Measurements from ENCODE around the gene SERPINA6. TPM values are rescaled to one million over a fixed set of nuclear protein-coding genes. Genes with fewer than 3 reads are reported as not detected.

SERPINA6 gene
- total RNA-seq, 1 experiment from 2014 or later = not detected

DNA sequence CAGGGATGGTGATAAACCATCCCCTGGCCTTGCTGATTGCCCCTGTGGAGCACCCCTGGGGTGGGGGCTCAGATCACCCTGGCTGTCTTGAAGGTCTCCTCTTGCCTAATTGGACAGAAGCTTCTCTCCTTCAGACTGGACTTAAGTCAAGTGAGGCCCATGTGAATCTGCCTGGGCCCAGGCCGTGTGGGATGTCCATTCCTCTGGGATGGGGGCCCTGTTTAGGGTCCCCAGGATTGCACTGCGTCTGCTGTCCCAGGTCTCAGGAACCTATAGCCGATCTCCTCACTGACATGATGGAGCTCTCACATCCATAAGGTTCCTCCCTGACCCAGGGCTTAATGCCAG, 45.1 kb upstream of the SERPINA6 start:
- Histone ChIP-seq H3K4me3 (replicated peaks in 1 of 2; ENCODE audit: low read depth in 1 of 2, low read length in 2 of 2) (no peak overlapping the region), H3K9me3 (ENCODE audit: control insufficient read depth in 1 of 2, insufficient read depth in 1 of 2, low read depth in 1 of 2, low read length in 2 of 2) (no peaks in the 10 kb centered on the region), H3K4me2 (ENCODE audit: low read length) (no peak overlapping the region), H3K27ac (ENCODE audit: low read depth, low read length) (no peak overlapping the region), H3K36me3 (ENCODE audit: control insufficient read depth in 1 of 2, insufficient read depth in 2 of 2, low read length in 2 of 2) (no peaks in the 10 kb centered on the region), H3K4me1 (ENCODE audit: control insufficient read depth in 1 of 2, insufficient read depth in 2 of 2, low read length in 2 of 2) (peaks cover 1 to 12% of the 10 kb centered on the region in 2 experiments), H4K20me1 (ENCODE audit: insufficient read depth) (no peaks in the 10 kb centered on the region), H3K9ac (ENCODE audit: low read length) (no peak overlapping the region), H3K79me2 (ENCODE audit: insufficient read depth, low read length) (no peaks in the 10 kb centered on the region), H2AFZ (ENCODE audit: low read depth, low read length, poor library complexity, severe bottlenecking) (no peak overlapping the region), H3K27me3 (ENCODE audit: insufficient read depth, low read length) (no peaks in the 10 kb centered on the region), H3K9me2 (ENCODE audit: insufficient read depth) (no peaks in the 10 kb centered on the region)
- RAD21 ChIA-PET (ENCODE audit: low non-redundant PET in 1 of 2, low total read pairs in 2 of 2, uncharacterized antibody in 2 of 2, unreplicated experiment in 2 of 2) = no interaction called here
- BruUV-seq (replicated peaks) = no TSS peak
- no peak for ATAC-seq
- TF ChIP-seq SIN3A (IDR thresholded peaks at IDR 0.05; ENCODE audit: low read depth) (no peak), ZFX (IDR thresholded peaks at IDR 0.05) (no peak), JUND (IDR thresholded peaks at IDR 0.05) (no peak), YY1 (IDR thresholded peaks at IDR 0.05; ENCODE audit: extremely low read depth, insufficient replicate concordance, low read depth, low read length) (no peak), TCF7L2 (IDR thresholded peaks at IDR 0.05; ENCODE audit: borderline replicate concordance, extremely low read depth, insufficient read depth, insufficient read length) (no peak), EGR1 (IDR thresholded peaks at IDR 0.05; ENCODE audit: low read depth) (no peak), POLR2AphosphoS5 (IDR thresholded peaks at IDR 0.05; ENCODE audit: low read depth, low read length) (no peak), ZNF274 (IDR thresholded peaks at IDR 0.05; ENCODE audit: low read depth, low read length) (no peak), CBX3 (IDR thresholded peaks at IDR 0.05; ENCODE audit: low read depth) (no peak), EZH2phosphoT487 (IDR thresholded peaks at IDR 0.05; ENCODE audit: borderline replicate concordance) (no peak), SRF (IDR thresholded peaks at IDR 0.05; ENCODE audit: low read depth) (no peak), RAD21 (IDR thresholded peaks at IDR 0.05; ENCODE audit: low read depth) (no peak), ELF1 (IDR thresholded peaks at IDR 0.05; ENCODE audit: borderline replicate concordance, low read depth) (no peak), POLR2A (IDR thresholded peaks at IDR 0.05; ENCODE audit: borderline replicate concordance, extremely low read depth, insufficient read depth, insufficient read length) (no peak), CEBPB (IDR thresholded peaks at IDR 0.05; ENCODE audit: low read depth) (no peak)
- TF ChIP-seq, protein P1, sequence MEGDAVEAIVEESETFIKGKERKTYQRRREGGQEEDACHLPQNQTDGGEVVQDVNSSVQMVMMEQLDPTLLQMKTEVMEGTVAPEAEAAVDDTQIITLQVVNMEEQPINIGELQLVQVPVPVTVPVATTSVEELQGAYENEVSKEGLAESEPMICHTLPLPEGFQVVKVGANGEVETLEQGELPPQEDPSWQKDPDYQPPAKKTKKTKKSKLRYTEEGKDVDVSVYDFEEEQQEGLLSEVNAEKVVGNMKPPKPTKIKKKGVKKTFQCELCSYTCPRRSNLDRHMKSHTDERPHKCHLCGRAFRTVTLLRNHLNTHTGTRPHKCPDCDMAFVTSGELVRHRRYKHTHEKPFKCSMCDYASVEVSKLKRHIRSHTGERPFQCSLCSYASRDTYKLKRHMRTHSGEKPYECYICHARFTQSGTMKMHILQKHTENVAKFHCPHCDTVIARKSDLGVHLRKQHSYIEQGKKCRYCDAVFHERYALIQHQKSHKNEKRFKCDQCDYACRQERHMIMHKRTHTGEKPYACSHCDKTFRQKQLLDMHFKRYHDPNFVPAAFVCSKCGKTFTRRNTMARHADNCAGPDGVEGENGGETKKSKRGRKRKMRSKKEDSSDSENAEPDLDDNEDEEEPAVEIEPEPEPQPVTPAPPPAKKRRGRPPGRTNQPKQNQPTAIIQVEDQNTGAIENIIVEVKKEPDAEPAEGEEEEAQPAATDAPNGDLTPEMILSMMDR (IDR thresholded peaks at IDR 0.05 in 2 of 3, conservative IDR thresholded peaks at IDR 0.05 in 1 of 3; ENCODE audit: borderline replicate concordance in 1 of 3, insufficient read depth in 1 of 3, low read depth in 2 of 3, low read length in 2 of 3) = no peak
- TF ChIP-seq, protein P2, sequence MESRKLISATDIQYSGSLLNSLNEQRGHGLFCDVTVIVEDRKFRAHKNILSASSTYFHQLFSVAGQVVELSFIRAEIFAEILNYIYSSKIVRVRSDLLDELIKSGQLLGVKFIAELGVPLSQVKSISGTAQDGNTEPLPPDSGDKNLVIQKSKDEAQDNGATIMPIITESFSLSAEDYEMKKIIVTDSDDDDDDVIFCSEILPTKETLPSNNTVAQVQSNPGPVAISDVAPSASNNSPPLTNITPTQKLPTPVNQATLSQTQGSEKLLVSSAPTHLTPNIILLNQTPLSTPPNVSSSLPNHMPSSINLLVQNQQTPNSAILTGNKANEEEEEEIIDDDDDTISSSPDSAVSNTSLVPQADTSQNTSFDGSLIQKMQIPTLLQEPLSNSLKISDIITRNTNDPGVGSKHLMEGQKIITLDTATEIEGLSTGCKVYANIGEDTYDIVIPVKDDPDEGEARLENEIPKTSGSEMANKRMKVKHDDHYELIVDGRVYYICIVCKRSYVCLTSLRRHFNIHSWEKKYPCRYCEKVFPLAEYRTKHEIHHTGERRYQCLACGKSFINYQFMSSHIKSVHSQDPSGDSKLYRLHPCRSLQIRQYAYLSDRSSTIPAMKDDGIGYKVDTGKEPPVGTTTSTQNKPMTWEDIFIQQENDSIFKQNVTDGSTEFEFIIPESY (IDR thresholded peaks at IDR 0.05; ENCODE audit: extremely low read depth, insufficient replicate concordance, low read length) = no peak
- CTCF ChIA-PET = no interaction called here
- POLR2A ChIA-PET = no interaction called here
- no peak for DNase-seq (ENCODE audit: low read depth, low spot score)
- intact Hi-C loops (cut with micrococcal nuclease) = no loop called here

Measured in HCT116 (cell line).